ENCODE measurements around the gene BTG4. TPM values are rescaled to one million over a fixed set of nuclear protein-coding genes. Genes with fewer than 3 reads are reported as not detected.

The BTG4 gene
- total RNA-seq, 1 donor from 2014 or later = not detected

DNA sequence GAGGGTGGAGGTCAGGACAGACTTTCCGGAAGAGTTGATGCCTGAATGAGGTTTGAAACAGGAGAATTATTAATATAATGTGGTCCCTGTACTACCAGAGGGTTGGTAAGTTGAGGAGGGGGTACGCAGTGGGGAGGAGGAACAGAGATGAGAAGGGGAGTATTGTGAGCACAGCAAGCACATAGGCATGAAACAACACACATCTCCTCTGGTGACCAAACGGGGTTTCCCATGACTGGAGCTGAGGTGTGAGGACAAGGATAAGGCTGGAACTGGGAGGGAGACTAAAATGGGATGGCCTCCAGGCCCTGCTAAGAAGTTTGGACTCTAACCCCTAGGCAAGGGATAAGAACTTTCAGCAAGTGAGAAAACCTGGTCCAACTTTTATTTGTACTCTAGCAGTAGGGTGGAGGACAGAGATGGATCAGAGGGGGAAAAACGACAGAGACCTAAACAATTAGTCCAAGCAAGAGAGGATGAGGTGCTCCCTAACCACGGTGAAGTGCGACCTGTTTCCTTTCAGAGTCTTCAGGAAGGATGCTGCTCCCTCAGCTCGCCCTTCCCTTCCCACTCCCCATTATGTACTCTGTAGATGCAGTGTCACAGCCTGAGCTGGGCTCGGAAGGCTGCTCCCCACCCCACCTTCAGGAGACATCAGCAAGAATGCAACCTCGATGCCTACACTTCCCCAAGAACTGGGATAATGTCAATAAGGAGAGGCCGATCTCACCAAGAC is 59.2 kb downstream of the BTG4 start:
- Mint-ChIP-seq H3K36me3 (no peaks in the 10 kb centered on the region), H3K4me3 (no peak overlapping the region), H3K9me3 (no peaks in the 10 kb centered on the region), H3K4me1 (peaks cover 6% of the 10 kb centered on the region), H3K27me3 (ENCODE audit: low read depth) (peaks cover 52% of the 10 kb centered on the region), H3K27ac (no peak overlapping the region)
- no peak for DNase-seq (ENCODE audit: low spot score in 2 of 2, unreplicated experiment in 2 of 2)
- TF ChIP-seq, protein P1, sequence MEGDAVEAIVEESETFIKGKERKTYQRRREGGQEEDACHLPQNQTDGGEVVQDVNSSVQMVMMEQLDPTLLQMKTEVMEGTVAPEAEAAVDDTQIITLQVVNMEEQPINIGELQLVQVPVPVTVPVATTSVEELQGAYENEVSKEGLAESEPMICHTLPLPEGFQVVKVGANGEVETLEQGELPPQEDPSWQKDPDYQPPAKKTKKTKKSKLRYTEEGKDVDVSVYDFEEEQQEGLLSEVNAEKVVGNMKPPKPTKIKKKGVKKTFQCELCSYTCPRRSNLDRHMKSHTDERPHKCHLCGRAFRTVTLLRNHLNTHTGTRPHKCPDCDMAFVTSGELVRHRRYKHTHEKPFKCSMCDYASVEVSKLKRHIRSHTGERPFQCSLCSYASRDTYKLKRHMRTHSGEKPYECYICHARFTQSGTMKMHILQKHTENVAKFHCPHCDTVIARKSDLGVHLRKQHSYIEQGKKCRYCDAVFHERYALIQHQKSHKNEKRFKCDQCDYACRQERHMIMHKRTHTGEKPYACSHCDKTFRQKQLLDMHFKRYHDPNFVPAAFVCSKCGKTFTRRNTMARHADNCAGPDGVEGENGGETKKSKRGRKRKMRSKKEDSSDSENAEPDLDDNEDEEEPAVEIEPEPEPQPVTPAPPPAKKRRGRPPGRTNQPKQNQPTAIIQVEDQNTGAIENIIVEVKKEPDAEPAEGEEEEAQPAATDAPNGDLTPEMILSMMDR (IDR thresholded peaks at IDR 0.05; ENCODE audit: unreplicated experiment) = no peak

- DNase-seq (ENCODE audit: low spot score in 2 of 2, unreplicated experiment in 2 of 2) = no peak
- H3K9me3 Mint-ChIP-seq = no peaks in the 10 kb centered on the region
- TF ChIP-seq, protein P1 (IDR thresholded peaks at IDR 0.05; ENCODE audit: unreplicated experiment) = no peak
- H3K4me3 Mint-ChIP-seq = no peak overlapping the region
- no peaks in the 10 kb centered on the region for H3K36me3 Mint-ChIP-seq
- no peak overlapping the region for H3K27ac Mint-ChIP-seq
- peaks cover 51% of the 10 kb centered on the region for H3K27me3 Mint-ChIP-seq (ENCODE audit: low read depth)
- peaks cover 6% of the 10 kb centered on the region for H3K4me1 Mint-ChIP-seq
These were observed 60.0 kb downstream of the BTG4 start for GRCh38 chr11:111452146-111452545.

DNA sequence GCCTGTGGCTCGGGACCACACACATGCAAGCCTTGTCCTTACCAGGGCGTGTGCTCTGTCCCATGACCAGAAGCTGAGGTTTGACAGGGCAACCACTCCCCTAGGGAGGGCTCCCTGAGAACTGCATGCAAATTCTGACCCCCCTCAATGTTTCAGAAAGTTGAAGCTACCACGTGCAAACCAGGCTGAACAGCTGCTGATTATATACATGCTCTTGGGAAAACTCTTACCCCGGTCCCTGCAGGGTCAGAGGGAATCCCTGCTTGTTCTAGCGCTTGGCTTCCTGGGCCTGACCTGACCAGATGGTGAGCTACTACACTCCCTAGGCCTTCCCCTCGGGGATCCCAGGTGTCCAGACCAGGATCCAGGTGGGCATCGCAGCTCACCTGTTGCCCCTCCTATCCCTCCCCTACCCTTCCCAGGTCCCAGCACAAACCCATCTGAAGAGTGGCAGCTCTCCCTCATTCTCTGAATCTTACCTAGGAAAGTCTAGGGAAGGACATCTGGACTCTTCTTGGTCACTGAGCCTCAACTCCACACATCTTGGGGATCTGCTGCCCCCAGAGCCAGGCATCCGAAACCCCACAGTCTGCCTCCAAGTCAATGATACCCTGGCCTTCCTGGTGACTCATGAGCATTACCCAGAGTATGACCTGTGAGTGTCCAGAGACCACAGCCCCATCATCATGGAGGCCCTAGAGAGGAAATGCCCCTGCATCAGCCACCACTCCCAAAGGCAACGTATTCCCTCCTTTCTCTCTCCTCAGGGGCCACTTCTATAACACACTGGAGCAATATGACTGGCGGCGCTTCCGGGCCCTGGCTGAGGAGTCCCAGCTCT is 61.5 kb downstream of the BTG4 start:
- Mint-ChIP-seq H3K27ac (no peak overlapping the region), H3K36me3 (no peaks in the 10 kb centered on the region), H3K9me3 (no peaks in the 10 kb centered on the region), H3K27me3 (ENCODE audit: low read depth) (peaks cover 39% of the 10 kb centered on the region), H3K4me1 (peaks cover 10% of the 10 kb centered on the region), H3K4me3 (no peak overlapping the region)
- TF ChIP-seq, protein P1 (IDR thresholded peaks at IDR 0.05; ENCODE audit: unreplicated experiment) = no peak
- no peak for DNase-seq (ENCODE audit: low spot score in 2 of 2, unreplicated experiment in 2 of 2)

DNA sequence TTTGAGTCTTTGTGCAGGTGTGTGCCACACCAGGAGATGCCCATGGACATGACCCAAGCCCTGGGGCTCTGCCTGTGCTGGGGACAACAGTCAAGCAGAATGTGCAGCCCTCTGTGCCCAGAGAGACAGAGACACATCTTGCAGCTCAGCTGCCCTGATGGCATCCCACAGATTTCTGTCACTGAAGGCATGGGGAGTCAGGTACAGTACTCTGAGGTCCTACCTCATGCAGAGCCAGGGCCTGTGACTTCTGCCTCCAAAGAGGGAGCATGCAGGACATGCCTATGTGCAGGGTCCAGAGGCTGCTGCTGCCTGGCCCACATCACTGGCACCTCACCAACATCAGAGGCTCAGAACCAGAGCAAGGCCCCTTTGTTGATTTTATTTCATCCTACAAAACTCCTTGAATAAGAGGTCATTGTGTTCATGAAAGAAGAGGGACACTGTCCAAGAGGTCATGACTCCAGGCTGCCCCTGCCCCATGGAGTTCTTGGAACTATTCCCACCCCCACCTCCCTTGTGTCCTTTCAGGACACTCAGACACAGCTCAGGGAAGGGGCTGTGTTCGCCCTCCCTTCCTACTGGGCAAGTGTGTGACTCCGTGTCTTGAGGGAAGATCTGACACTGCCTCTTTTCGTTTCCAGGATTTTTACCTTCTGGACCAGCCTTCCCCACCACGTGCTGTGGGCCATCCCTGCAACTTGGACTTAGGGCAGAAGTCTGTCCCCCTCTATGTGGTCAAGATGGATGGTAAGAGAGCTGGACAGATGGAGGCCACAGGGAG is 62.3 kb downstream of the BTG4 start:
- DNase-seq (ENCODE audit: low spot score in 2 of 2, unreplicated experiment in 2 of 2) = no peak
- Mint-ChIP-seq H3K27ac (no peak overlapping the region), H3K9me3 (no peaks in the 10 kb centered on the region), H3K4me3 (no peak overlapping the region), H3K4me1 (peaks cover 7% of the 10 kb centered on the region), H3K36me3 (no peaks in the 10 kb centered on the region), H3K27me3 (ENCODE audit: low read depth) (peaks cover 34% of the 10 kb centered on the region)
- TF ChIP-seq, protein P1 (IDR thresholded peaks at IDR 0.05; ENCODE audit: unreplicated experiment) = no peak

GRCh38 chr11:111448831-111449557 is 63.2 kb downstream of the BTG4 start:
- TF ChIP-seq, protein P1 (IDR thresholded peaks at IDR 0.05; ENCODE audit: unreplicated experiment) = no peak
- Mint-ChIP-seq H3K4me1 (peaks cover 4% of the 10 kb centered on the region), H3K27me3 (ENCODE audit: low read depth) (peaks cover 36% of the 10 kb centered on the region), H3K4me3 (no peak overlapping the region), H3K27ac (no peak overlapping the region), H3K9me3 (no peaks in the 10 kb centered on the region), H3K36me3 (no peaks in the 10 kb centered on the region)
- DNase-seq (ENCODE audit: low spot score in 2 of 2, unreplicated experiment in 2 of 2) = no peak
